Right kidney (tissue), 1 donor: ENCODE data around the gene ARSG.

Source experiments
- DNase-seq: peaks from one replicate; pipeline ENCODE4 v3.0.0-alpha.2; 2016

Gene ARSG

GRCh38 chr17:68431045-68431608, 139.8 kb downstream of the ARSG start:
- DNase-seq = no peak

DNA sequence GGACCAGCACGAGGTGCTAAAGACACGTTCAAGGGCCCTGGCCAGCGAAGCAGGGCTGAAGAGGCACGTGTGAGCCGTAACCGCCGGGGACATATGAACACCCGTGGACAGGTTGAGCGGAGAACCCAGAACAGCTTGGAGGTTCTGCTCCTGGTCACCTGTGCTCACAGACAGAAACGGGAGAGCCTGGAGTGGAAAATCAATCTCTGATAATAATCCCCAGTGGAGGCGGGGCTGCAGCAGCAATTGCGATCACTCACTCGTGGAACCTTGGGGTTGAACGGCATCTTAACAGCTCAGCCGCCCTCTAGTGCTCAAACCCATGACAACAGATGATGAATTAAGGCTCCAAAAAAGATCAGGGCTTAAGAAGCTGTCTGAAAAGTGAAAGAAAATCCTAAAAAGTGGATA, 140.4 kb downstream of the ARSG start:
- DNase-seq = no peak

- DNase-seq = no peak
Measured at GRCh38 chr17:68432086-68432864, 141.0 kb downstream of the ARSG start.

DNA sequence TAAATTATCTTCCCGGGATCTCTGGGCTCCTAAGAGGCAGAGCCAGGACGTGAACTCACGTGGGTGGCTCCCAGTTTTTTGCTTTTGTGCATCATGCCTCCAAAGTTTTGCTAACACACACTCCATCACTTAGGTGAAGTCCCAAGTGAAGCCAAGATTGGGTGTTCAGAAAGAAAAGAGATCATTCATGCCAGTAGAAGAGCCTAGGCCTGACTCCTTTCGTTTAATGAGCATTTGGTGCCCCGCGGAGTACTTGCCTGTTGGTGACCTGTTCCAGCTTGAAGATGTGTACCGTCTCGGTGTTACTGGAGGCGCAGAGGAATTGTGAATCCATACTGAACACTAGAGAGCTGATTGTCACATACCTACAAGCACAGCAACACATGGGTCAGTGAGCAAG, 141.9 kb downstream of the ARSG start:
- DNase-seq = no peak

GRCh38 chr17:68433911-68434508, 142.7 kb downstream of the ARSG start:
- DNase-seq = no peak

GRCh38 chr17:68435361-68435760, 144.1 kb downstream of the ARSG start:
- no peak for DNase-seq

DNA sequence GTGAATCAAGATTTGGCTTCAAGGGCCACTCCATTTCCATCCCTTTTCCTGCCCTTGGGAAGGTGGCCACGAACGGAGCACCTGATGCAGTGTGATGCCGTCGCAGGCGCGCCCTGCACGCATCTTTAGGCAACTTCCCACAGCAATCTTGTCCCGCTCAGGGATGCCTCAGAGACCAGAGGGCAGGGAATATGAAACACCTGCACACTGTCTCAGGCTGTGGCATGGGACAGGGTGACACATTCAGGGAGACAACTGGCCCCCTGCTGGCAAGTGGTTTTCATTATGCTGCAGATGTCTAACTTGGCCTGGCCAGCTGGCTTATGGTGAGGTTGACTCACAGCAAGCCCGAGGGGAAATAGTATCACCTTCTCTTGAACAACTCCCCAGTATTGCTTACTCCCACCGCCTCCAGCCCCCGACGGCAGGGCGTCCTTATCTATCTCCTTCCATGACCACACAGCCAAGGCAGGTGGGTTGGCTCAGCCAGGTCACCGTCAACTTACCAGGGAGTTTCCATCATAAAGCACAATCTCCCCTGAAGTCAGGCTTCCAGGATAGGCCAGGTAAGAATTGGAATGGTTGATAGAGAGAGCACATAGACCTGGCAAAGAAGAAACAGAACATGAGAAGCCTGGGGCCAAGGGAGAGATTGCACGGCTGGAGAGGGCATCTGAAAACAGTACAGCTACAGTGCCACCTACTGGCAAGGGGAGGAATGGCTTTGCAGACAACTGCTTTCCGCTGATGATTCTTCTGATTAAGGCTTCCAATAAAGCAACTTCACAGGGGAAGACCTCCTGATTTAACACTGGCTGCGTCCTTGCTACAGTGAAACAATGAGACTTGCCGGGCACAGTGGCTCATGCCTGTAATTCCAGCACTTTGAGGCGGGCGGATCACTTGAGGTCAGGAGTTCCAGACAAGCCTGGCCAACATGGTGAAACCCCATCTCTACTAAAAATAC, 144.9 kb downstream of the ARSG start:
- no peak for DNase-seq

DNA sequence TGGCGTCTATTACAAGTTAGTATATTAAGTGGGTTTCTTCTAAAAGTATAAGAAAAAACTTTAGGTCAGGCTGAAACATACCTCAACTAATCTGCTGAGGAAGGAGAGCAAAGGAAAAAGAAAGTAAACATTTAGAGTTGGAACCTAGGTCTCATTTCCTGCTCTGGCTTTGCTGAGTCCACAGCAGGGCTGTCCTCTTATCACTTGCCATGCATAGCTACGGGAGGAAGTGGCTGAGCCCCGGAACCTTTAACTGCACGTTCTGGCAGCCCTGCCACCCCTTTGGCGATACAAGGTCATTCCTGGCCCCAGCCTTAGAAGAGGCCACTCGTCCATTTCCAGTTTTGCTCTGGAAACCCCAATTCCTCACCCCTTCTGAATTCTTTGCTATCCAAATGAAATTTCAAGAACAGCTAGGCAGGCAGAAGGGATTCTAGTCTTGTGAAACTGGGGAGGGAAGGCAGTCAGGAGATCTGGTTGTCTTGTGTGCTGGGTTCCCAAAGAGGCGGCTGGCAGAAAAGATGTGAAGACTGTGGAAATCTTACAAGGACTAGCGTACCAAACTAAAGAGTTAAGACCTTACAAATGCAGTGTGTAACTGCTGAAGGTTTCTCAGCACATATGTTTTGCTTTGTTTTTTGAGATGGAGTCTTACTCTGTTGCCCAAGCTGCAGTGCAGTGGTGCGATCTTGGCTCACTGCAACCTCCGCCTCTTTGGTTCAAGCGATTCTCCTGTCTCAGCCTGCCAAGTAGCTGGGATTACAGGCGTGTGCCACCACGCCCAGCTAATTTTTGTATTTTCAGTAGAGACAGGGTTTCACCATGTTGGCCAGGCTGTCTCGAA, 146.9 kb downstream of the ARSG start:
- no peak for DNase-seq

DNA sequence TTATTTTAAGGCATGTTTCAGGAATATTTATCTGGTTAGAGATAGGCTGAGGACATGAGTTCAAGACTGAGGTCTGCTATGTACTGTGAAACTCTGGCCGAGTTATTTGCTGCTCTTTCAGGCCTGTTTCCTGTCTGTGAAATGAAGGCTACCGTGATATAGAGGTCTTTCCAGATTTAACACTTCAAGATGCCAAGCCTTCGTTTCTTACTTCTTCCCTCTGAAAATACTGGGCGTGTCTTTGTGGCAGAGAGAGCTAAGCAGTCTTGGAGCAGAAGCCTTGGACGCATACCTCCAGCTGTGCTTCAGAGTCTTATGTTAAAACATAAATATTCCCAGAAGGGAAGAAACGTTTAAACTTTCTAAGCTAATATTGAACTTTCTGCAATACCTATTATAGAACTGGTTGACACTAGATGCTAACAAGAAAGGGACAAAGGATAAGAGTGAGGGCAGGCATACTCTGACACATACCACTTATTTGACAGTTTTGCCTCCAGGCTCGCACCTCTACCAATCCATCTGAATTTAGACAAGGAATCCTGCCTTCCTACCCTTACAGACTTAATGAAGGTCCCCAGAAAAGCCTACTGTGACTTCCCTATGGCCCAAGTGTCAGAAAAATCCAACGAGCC, 148.5 kb downstream of the ARSG start:
- no peak for DNase-seq

GRCh38 chr17:68440526-68440925, 149.2 kb downstream of the ARSG start:
- no peak for DNase-seq

- DNase-seq = no peak
Measured at GRCh38 chr17:68441070-68441770, 149.9 kb downstream of the ARSG start.

- DNase-seq = no peak
Measured at GRCh38 chr17:68443972-68444464, 152.7 kb downstream of the ARSG start.

GRCh38 chr17:68445671-68446070, 154.4 kb downstream of the ARSG start:
- no peak for DNase-seq

DNA sequence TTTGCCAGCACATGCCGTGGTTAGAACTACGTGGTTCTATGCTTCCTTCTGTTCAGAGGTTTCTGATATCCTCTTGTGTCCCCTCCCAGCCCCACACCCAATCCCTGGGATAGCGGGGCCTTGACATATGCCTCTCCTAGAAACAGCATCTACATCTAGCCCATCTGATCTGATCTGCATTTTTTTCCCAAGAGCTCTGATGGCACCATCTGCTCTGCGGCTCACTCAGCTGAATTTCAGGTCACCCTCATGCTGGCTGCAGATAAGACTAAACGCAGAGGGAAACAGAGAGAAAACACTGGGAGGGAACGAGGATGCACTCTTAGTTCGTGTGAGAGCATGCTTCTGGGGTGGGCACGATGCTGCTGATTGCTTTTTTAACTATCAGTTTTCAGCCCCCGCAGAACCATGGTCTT, 155.3 kb downstream of the ARSG start:
- no peak for DNase-seq

DNA sequence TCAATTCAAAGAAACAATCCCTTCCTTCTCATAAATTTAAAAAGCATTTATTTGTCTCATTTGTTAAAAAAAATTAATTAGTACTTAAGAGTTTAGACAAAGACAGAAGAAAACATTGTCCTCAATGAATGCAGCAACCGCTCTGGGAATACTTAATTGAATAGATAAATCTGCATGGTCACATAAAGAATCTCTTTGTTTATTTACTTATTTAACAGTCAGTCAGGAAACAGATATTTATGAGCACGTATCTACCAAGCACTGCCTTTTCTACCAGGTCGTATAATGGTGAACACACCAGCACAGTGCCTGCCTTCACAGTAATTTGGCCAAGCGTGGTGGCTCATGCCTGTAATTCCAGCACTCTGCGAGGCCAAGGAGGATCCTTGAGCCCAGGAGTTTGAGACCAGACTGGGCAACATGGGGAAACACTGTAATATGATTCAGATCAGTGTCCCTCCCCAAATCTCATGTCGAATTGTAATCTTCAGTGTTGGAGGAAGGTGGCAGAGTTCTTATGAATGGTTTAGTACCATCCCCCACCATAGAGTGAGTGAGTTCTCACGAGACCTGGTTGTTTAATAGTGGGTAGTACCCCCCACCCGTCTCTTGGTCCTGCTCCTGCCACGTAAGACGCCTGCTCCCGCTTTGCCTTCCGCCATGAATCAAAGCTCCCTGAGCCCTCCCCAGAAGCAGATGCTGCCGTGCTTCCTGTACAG, 157.9 kb downstream of the ARSG start:
- DNase-seq = no peak

DNA sequence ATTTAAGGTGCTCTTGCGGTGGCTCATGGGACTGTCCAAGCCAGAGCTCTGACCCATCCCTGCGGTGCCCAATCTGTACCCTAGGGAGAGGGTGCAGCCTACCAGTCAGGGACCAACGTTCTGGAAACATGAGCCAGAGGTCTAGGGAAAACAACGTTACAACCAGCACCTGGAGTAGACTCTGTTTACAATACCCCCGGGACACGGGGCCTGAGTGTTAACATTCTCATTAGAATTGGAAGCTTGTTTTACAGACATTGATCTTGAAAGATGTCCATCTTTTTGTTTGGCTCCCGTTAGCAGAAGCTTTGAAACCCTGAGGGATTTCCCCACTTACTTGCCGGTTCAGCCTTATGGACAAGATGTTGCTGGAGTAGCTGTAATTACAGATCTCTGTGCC, 159.1 kb downstream of the ARSG start:
- DNase-seq = no peak

GRCh38 chr17:68450801-68451200, 159.5 kb downstream of the ARSG start:
- DNase-seq = no peak

DNA sequence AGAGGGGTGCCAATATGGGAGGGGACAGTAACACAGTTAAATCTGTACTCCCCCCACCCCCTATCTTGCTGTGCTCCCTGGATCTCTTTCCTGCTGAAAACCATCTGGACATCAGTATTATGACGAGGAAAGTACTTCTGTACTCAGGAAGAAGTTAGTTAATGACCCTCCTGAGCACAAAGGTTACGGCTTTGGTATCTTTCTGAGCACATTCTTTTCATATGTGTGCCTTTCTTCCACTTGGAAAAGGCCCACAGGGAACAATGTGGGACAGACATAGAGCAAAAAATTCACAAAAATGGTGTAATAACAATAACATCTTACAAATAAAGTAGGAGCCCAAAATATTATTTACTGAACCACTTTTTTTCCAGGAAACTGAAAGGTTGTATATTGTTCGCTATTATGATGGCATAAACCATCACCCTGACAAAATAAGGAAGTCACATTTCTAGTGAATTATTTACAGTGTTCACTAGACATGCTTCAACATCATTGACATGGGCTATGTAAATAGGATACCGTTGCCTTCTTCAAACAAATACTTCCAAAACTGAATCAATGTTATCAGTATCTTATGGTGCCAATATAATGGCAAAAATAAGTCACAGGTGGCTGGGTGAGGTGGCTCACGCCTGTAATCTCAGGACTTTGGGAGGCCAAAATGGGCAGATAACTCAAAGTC, 160.5 kb downstream of the ARSG start:
- DNase-seq = no peak

GRCh38 chr17:68452724-68453290, 161.5 kb downstream of the ARSG start:
- DNase-seq = no peak
